Middle frontal gyrus (tissue), 1 donor: ENCODE measurements around the gene SPECC1.
"Not testable (repeated sequence)": the region's sequence is repeated elsewhere in the genome, so short reads cannot be mapped to it uniquely, and the experiment has no call there.

Experiments
- DNase-seq: peaks from one replicate; pipeline ENCODE4 v3.0.0-alpha.2; 2015; ENCODE audit warnings: low spot score; ENCODE audit errors: extremely low spot score

SPECC1 gene

DNA sequence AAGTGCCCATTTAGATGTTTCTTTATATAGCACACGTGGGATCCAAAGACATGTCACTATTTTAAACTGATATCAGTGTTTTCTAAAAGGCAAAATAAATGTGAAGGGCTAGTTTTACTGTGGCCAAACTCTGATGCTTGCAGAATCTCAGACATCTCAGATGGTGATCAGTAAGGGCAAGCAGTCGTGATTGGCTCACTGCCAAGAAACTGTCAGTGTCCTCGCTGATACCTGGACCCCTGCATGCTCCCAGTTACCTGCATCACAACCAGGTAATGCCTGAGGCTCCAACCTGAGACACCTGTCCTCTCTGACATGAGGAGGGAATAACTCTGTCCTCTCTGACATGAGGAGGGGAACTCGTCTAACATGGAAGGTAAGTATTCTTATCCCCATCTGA, 114.0 kb downstream of the SPECC1 start:
- no peak for DNase-seq

GRCh38 chr17:20125724-20126123, 116.6 kb downstream of the SPECC1 start:
- no peak for DNase-seq

DNA sequence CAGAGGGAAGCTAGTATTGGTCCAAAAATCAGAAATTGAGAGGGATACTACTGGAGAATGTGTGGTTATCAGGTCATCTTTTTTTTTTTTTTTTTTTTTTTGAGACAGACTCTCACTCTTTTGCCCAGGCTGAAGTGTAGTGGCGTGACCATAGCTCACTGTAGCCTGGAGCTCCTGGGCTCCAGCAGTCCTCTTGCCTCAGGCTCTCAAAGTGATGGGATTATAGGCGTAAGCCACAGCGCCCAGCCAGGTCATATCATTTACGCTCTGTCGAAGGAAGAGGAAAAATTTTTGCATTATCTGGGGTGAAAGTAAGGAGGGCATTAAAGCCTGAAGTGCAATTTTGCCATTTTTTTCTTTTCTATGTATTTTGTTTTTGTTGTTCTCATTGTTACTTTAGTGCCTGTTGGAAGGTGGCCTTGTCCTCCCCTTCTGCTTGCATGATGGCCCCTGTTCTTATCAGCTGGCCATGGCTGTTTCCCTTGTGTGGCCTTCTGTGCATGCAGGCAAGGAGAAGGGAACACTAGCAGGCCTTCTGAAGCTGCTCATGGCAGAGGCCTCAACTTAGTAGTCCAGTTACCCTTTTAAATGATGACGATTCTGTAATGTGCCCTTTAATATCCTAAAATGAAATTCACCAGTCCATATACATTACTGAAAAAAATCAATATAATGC, 118.3 kb downstream of the SPECC1 start:
- no peak for DNase-seq

GRCh38 chr17:20128036-20128667, 119.0 kb downstream of the SPECC1 start:
- no peak for DNase-seq

- no peak for DNase-seq
Observed at GRCh38 chr17:20133517-20133916, 124.4 kb downstream of the SPECC1 start.

- no peak for DNase-seq
Observed at GRCh38 chr17:20141198-20141972, 132.2 kb downstream of the SPECC1 start.

GRCh38 chr17:20142268-20142667, 133.1 kb downstream of the SPECC1 start:
- DNase-seq: no peak

DNA sequence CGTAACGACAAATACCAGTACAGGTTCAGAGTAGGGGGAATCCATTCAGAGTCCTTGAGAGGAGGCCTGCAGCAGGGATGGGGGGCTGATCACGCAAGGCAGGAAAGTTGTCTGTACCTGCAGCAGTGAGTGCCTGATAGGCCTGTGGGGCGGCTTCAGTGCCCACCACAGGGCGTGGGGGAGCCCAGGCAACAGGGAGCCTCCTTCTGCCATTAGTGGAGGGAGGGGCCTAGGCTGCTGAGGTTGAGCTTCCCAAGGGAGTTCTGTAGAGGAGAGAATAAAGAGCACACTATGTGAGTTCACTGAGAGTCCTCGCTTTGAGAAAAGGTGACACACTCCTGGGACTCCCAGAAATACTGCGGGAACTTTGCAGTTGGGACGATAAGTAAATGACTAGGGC, 134.6 kb downstream of the SPECC1 start:
- no peak for DNase-seq

GRCh38 chr17:20145567-20145966, 136.4 kb downstream of the SPECC1 start:
- DNase-seq: no peak

GRCh38 chr17:20149251-20149650, 140.1 kb downstream of the SPECC1 start:
- no peak for DNase-seq

GRCh38 chr17:20151174-20151573, 142.0 kb downstream of the SPECC1 start:
- DNase-seq: no peak

GRCh38 chr17:20153231-20153630, 144.1 kb downstream of the SPECC1 start:
- DNase-seq: no peak

DNA sequence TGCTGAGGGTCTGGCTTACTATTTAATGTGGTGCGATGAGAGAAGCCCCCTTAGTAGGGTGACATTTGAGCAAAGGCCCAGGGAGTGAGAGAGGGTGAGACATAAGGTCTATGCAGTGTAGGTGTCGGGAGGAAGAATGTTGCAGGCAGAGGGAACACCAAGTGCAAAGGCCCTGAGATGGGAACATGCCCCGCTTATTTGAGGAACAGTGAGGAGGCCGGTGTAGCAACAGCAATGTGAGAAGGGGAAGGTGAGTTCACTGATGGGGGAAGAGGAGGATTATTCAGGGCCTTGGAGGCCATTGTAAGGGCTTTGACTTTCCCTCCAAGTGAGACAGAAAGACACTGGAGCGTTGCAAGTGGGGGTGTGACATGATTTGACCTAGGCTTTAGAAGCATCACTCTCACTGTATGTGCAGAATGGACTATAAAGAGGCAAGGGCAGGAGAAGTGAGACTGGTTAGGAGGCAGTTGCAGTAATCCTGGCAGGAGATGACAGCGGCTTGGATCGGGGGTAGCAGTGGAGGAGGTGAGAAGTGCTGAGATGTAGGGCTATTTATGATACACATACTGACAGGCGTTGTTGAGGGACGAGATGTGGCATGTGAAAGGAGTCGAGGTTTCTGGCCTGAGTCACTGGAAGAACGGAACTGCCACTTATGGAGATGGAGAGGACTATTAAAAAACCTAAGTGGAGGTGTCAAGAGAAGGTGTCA, 145.3 kb downstream of the SPECC1 start:
- no peak for DNase-seq

- peak; percentile 79 for DNase-seq
Observed at GRCh38 chr17:20155258-20156195, 146.4 kb downstream of the SPECC1 start.

DNA sequence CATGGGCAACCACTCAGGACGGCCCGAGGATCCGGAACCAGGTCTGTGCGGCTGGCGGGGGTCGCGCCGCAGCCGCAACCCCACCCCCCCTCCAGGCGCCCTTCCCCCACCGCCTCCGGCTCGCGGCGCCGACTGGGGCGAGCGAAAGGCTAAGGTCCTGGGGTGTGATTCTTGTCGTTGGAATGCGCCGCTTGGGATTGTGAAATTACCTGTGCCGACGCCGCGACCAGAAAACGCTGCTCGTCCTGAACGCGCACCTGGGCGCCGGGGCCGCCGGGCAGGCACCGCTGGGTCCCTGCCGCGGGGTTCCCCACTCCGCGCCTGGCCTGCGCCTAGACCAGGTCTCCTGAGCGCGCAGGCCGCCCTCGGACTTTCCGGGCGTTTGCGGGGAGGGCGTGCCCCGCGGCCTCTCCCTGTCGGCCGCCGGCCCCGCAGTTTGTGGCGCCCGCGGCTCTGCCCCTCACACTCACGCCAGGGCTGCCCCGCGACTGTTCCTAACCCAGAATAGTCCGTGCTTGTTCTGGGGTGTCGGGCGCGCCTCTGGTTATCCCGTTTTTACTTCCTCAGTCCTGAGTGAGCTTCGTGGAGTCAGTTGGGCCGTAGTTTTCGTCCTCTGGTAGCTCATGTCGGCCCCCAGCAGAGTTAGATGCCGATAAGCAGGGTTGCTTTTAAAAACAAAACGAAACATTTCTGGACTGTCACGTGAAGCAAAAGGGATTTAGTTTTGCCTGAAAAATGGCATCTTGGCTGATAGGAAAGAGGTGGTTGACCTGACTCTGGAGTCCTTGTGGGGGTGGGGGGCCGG, 147.2 kb downstream of the SPECC1 start:
- no peak for DNase-seq

DNA sequence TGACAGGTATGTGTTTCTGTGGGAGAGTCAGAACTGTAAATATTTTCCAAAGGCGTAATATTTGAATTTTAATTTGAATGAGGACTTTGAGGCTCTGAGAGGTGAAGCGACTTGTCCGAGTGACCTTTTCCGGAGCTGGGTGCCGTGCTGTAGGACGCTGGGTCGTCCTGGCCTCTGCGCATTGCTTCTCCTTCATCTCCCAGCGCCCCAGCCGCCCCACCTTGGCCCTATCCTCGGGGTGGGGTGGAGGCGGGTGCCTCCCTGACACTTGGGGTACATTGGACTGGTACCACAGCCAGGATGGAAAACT, 147.8 kb downstream of the SPECC1 start:
- no peak for DNase-seq

DNA sequence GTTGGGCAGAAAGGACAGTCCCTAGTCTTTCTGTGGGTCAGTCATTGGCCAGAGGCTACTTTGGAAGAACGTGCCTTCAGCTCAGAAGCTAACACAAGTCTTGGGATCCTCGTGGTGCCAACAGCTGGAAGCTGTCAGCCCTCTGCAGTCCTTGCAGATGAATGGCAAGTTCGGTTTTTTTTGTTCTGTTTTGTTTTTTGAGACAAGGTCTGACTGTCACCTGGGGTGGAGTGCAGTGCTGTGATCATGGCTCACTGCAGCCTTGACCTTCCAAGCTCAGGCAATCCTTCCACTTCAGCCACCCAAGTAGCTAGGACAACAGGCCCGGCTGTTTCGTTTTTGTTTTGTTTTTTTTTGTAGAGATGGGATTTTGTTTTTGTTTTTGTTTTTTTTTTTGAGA, 149.4 kb downstream of the SPECC1 start:
- DNase-seq: no peak

- DNase-seq: no peak
Observed at GRCh38 chr17:20159406-20160069, 150.4 kb downstream of the SPECC1 start.

DNA sequence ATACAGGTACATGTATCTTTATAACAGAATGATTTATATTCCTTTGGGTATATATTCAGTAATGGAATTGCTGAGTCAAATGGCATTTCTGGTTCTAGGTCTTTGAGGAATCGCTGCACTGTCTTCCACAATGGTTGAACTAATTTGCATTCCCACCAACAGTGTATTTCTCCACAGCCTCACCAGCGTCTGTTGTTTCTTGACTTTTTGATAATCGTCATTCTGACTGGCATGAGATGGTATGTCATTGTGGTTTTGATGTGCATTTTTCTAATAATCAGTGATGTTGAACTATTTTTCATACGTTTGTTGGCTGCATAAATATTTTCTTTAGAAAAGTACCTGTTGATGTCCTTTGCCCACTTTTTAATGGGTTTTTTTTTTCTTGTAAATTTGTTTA, 156.4 kb downstream of the SPECC1 start:
- not testable (repeated sequence) for DNase-seq

- no peak for DNase-seq
Observed at GRCh38 chr17:20170085-20170484, 160.9 kb downstream of the SPECC1 start.
